WTC11 (cell line): ENCODE data around the gene CCDC137. TPM values are rescaled to one million over a fixed set of nuclear protein-coding genes. Genes with fewer than 3 reads are reported as not detected.
A peak's percentile ranks its signal among the peaks of the same experiment; 100 is the strongest.

Source experiments
- ATAC-seq: fragments of 200-7000 bp; cut with Tn5 transposase; 2 replicates; pipeline ENCODE4 v1.10.0; 2021; ENCODE audit warnings: mild to moderate bottlenecking, moderate library complexity
- CTCF ChIA-PET: fragments of 300-600 bp; sonication (Branson Sonifier 250); formaldehyde crosslinking; loops from one replicate; lab custom pipeline; 2021; ENCODE audit warnings: antibody characterized with exemption; lab: Charles Lee
- POLR2A ChIA-PET: fragments of 350-600 bp; sonication (Branson Sonifier 250); formaldehyde crosslinking; loops from one replicate; lab custom pipeline; 2021; ENCODE audit warnings: antibody characterized with exemption; lab: Charles Lee
- DNase-seq: peaks from one replicate; pipeline ENCODE4 v3.0.0; 2021; ENCODE audit warnings: low spot score
- H3K27ac Mint-ChIP-seq: 2 replicates; pipeline ENCODE4 v1.8.0; 2021; ENCODE audit warnings: mixed read lengths
- H3K27me3 Mint-ChIP-seq: 2 replicates; pipeline ENCODE4 v1.8.0; 2021; ENCODE audit warnings: low read depth, mild to moderate bottlenecking, moderate library complexity, mixed read lengths
- H3K36me3 Mint-ChIP-seq: 2 replicates; pipeline ENCODE4 v1.8.0; 2021; ENCODE audit warnings: mixed read lengths
- H3K4me1 Mint-ChIP-seq: 2 replicates; pipeline ENCODE4 v1.8.0; 2022; ENCODE audit warnings: mixed read lengths
- H3K4me3 Mint-ChIP-seq: 2 replicates; pipeline ENCODE4 v1.8.0; 2021; ENCODE audit warnings: mild to moderate bottlenecking, moderate library complexity, mixed read lengths
- H3K9me3 Mint-ChIP-seq: 2 replicates; pipeline ENCODE4 v1.8.0; 2021; ENCODE audit warnings: mixed read lengths
- FOXJ3 ChIP-seq: sonication (generic); formaldehyde crosslinking; IDR thresholded peaks from 2 replicates; pipeline ENCODE4 v1.9.0; 2021; ENCODE audit warnings: missing genetic modification reagents, mild to moderate bottlenecking, borderline replicate concordance
- HMGA2 ChIP-seq: fragments of 250-450 bp; sonication (Bioruptor Pico); IDR thresholded peaks from 2 replicates; pipeline ENCODE4 v1.4.0; 2021; ENCODE audit warnings: mild to moderate bottlenecking, moderate library complexity
- KAT7 ChIP-seq: sonication (generic); formaldehyde crosslinking; IDR thresholded peaks from 2 replicates; pipeline ENCODE4 v1.8.1; 2023; ENCODE audit warnings: missing genetic modification reagents, mild to moderate bottlenecking, borderline replicate concordance
- MYBL2 ChIP-seq: sonication (generic); formaldehyde crosslinking; IDR thresholded peaks from 2 replicates; pipeline ENCODE4 v1.8.1; 2023; ENCODE audit warnings: mild to moderate bottlenecking, moderate library complexity, missing genetic modification reagents
- NFATC4 ChIP-seq: fragments of 250-450 bp; sonication (Bioruptor Pico); IDR thresholded peaks from 2 replicates; pipeline ENCODE4 v1.9.0; 2021; ENCODE audit warnings: mild to moderate bottlenecking
- NFYB ChIP-seq: sonication (generic); formaldehyde crosslinking; conservative IDR thresholded peaks from 2 replicates; pipeline ENCODE4 v1.8.0; 2022; ENCODE audit warnings: low read depth, missing genetic modification reagents
- OVOL2 ChIP-seq: fragments of 250-450 bp; sonication (Bioruptor Pico); IDR thresholded peaks from 2 replicates; pipeline ENCODE4 v1.9.0; 2021; ENCODE audit warnings: mild to moderate bottlenecking, borderline replicate concordance
- RELA ChIP-seq: sonication (generic); formaldehyde crosslinking; IDR thresholded peaks from 2 replicates; pipeline ENCODE4 v1.8.1; 2022; ENCODE audit warnings: missing genetic modification reagents, mild to moderate bottlenecking, borderline replicate concordance
- SMAD3 ChIP-seq: sonication (generic); formaldehyde crosslinking; IDR thresholded peaks from 2 replicates; pipeline ENCODE4 v1.8.0; 2022; ENCODE audit warnings: missing genetic modification reagents, mild to moderate bottlenecking, borderline replicate concordance
- SOX15 ChIP-seq: fragments of 250-450 bp; sonication (Bioruptor Pico); IDR thresholded peaks from 2 replicates; pipeline ENCODE4 v1.9.0; 2021; ENCODE audit warnings: mild to moderate bottlenecking
- SP1 ChIP-seq: sonication (generic); formaldehyde crosslinking; conservative IDR thresholded peaks from 2 replicates; pipeline ENCODE4 v1.8.1; 2022; ENCODE audit warnings: missing genetic modification reagents
- TEAD1 ChIP-seq: sonication (generic); formaldehyde crosslinking; IDR thresholded peaks from 2 replicates; pipeline ENCODE4 v1.8.0; 2022; ENCODE audit warnings: mild to moderate bottlenecking, missing genetic modification reagents
- TP53 ChIP-seq: sonication (generic); formaldehyde crosslinking; IDR thresholded peaks from 2 replicates; pipeline ENCODE4 v1.8.1; 2023; ENCODE audit warnings: mild to moderate bottlenecking, missing genetic modification reagents
- ZBTB21 ChIP-seq: sonication (generic); formaldehyde crosslinking; IDR thresholded peaks from 2 replicates; pipeline ENCODE4 v1.8.1; 2023; ENCODE audit warnings: mild to moderate bottlenecking, missing genetic modification reagents, borderline replicate concordance
- ZNF121 ChIP-seq: sonication (generic); formaldehyde crosslinking; IDR thresholded peaks from 2 replicates; pipeline ENCODE4 v1.8.0; 2023; ENCODE audit warnings: missing genetic modification reagents
- ZNF396 ChIP-seq: fragments of 250-450 bp; sonication (Bioruptor Pico); IDR thresholded peaks from 2 replicates; pipeline ENCODE4 v1.8.0; 2021; ENCODE audit warnings: mild to moderate bottlenecking, moderate library complexity, borderline replicate concordance
- total RNA-seq: library from RNA; stranded (reverse); gene quantifications from 3 replicates; pipeline ENCODE4 v1.2.3, GENCODE V29; 2021
- TF ChIP-seq, protein P1 (sequence below): sonication (generic); formaldehyde crosslinking; IDR thresholded peaks from 2 replicates; pipeline ENCODE4 v1.8.0; 2023; ENCODE audit warnings: missing genetic modification reagents
- TF ChIP-seq, protein P2 (sequence below): sonication (generic); formaldehyde crosslinking; IDR thresholded peaks from 2 replicates; pipeline ENCODE4 v1.8.1; 2023; ENCODE audit warnings: mild to moderate bottlenecking, moderate library complexity, missing genetic modification reagents
- TF ChIP-seq, protein P3 (sequence below): fragments of 250-450 bp; sonication (Bioruptor Pico); conservative IDR thresholded peaks from 2 replicates; pipeline ENCODE4 v1.9.0; 2021; ENCODE audit warnings: mild to moderate bottlenecking
- TF ChIP-seq, protein P4 (sequence below): sonication (generic); formaldehyde crosslinking; IDR thresholded peaks from 2 replicates; pipeline ENCODE4 v1.8.0; 2022; ENCODE audit warnings: missing genetic modification reagents
- TF ChIP-seq, protein P5 (sequence below): sonication (generic); formaldehyde crosslinking; IDR thresholded peaks from 2 replicates; pipeline ENCODE4 v1.8.1; 2022; ENCODE audit warnings: low read depth, missing genetic modification reagents, borderline replicate concordance

The CCDC137 gene
- total RNA-seq, 1 experiment from 2014 or later, result 36.8 TPM

DNA sequence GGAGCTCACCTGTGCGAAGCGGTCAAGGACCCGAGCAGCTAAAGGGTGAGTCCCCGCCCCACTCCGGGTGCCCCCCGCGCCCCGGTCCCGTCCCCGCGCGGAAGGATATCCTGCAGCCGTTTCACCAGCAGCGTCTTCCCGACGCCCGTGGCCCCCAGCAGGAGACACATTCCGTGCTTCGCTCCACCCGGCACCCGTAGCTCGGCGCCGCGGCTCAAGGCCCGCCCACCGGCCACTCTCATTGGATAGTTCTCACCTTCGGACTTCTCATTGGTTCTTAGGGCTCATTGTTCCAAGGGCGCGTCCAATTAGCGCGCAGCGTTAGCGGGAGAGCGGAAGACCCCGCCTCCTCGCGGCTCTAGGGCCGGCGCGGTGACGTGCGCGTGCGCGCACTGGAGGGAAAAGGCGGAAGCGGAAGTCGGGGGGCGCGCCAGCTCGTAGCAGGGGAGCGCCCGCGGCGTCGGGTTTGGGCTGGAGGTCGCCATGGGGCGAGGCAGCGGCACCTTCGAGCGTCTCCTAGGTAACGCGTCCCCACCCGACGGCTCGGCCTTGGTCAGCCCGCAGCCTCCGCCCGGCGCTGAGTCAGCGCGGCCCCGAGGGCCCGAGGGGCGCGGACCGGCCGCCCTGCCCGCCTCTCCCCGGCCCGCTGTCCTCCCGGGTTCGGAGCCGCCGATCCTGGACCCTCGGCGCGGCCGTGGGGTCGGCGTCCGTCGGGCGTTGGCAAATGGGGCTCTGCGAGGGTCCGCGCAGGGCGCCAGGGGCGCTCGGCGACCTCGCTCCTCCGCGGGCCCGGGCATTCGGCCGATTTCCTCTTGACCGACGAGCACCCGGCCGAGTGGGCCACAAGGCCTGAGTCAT is 17.3 kb downstream of the CCDC137 start, which contains the start of the genes ARL16 and HGS (continued):
- TF ChIP-seq TEAD1, result peak; percentile 71; the same call in 1 of the 2 replicates
- TF ChIP-seq NFYB, result peak; percentile 94
- TF ChIP-seq FOXJ3 (CRISPR knock-in tag), result no peak
- TF ChIP-seq, protein P1, sequence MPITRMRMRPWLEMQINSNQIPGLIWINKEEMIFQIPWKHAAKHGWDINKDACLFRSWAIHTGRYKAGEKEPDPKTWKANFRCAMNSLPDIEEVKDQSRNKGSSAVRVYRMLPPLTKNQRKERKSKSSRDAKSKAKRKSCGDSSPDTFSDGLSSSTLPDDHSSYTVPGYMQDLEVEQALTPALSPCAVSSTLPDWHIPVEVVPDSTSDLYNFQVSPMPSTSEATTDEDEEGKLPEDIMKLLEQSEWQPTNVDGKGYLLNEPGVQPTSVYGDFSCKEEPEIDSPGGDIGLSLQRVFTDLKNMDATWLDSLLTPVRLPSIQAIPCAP (CRISPR knock-in tag), result no peak
- TF ChIP-seq NFATC4 (CRISPR knock-in tag), result no peak

DNA sequence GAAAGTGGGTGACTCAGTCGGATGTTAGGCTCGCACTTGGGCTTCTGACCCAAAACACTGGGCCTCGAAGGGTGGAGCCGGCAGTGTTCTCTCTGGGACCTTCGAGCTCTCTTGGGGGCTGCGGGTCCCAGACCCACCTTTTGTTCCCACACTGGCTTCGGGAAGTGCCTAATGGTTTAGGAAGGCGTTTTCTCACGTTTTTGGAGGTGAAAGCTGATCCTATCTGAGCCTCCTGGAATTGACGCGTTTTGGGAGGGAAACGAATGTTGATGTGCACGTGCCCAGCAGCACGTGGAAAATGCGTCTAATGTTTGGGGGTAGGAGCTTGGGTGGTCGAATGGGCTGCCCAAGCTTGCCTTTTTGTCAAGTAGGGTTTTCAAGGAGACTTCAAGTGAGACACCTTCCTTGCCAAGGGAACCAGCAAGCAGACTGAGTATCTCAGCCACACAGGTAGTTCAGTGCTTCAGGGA is 17.9 kb downstream of the CCDC137 start:
- CTCF ChIA-PET, result interaction anchor here (1.1 to 2.7 kb wide), 6 partner anchors 9 to 185 kb away, joined by 3 to 15 read pairs (median 6); partner anchors contain the start of gene MRPL12

DNA sequence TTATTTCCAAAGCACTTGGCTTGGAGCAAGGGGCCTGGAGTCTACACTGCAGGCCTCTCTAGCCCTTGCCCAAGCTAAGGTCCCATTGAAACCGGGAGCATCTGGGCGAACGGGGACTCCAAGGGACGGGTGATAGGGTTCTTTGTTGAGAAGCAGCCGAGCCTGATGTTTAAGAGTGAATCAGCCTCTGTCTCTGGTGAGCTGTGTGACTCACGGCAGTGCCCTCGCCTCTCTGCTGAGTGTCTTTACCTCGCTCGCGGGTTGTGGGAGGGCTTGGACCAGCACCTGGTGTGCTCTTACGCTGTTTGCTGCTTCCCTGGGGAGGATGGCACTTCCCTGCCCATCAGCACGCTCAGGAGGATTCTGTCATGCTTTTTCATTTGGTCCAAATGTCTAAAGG is 18.6 kb downstream of the CCDC137 start:
- no peak for DNase-seq
- Mint-ChIP-seq H3K4me3 (peak overlapping the region; percentile 82), H3K9me3 (no peaks in the 10 kb centered on the region), H3K36me3 (peaks cover 31% of the 10 kb centered on the region), H3K27ac (peak overlapping the region; percentile 27; the same call in 1 of the 2 replicates), H3K4me1 (peaks cover 12% of the 10 kb centered on the region), H3K27me3 (no peaks in the 10 kb centered on the region; the same call in 1 of the 2 replicates)
- ChIA-PET CTCF (interaction anchor here (1.0 to 2.7 kb wide), 4 partner anchors 9 to 184 kb away, joined by 5 to 9 read pairs (median 6); partner anchors contain the start of gene MRPL12), POLR2A (no interaction called here)
- ATAC-seq, result no peak
- TF ChIP-seq, protein P2, sequence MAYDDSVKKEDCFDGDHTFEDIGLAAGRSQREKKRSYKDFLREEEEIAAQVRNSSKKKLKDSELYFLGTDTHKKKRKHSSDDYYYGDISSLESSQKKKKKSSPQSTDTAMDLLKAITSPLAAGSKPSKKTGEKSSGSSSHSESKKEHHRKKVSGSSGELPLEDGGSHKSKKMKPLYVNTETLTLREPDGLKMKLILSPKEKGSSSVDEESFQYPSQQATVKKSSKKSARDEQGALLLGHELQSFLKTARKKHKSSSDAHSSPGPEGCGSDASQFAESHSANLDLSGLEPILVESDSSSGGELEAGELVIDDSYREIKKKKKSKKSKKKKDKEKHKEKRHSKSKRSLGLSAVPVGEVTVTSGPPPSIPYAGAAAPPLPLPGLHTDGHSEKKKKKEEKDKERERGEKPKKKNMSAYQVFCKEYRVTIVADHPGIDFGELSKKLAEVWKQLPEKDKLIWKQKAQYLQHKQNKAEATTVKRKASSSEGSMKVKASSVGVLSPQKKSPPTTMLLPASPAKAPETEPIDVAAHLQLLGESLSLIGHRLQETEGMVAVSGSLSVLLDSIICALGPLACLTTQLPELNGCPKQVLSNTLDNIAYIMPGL (CRISPR knock-in tag), result no peak
- TF ChIP-seq KAT7 (CRISPR knock-in tag), result no peak
- no peak for TF ChIP-seq OVOL2 (CRISPR knock-in tag)
- TF ChIP-seq, protein P1 (CRISPR knock-in tag), result no peak
- TF ChIP-seq, protein P3, sequence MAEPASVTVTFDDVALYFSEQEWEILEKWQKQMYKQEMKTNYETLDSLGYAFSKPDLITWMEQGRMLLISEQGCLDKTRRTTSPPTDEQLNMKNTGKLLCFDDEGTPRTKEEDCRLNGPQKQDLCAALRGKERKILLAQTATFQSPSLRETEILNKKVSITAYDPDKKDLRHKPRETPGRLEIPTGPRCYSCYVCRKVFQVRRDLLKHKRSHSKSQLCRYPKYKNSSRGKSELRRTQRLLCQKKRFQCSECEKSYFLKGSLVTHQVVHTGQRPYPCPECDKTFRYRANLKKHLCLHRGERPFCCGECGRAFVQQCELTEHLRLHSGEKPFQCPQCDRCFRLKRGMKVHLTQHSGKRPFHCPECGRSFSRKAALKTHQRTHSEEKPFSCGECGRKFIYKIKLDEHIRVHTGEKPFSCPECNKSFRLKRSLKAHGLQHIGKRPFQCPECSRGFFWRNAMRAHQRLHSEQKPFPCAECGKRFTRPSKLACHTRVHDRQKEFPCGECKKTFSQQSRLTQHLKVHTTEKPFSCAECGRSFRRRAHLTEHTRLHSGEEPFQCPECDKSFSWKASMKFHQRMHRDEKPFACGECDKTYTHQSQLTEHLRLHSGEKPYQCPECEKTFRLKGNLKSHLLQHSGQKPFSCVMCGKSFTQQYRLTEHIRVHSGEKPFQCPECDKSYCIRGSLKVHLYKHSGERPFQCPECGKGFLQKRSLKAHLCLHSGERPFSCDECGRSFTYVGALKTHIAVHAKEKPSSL (CRISPR knock-in tag), result no peak
- TF ChIP-seq, protein P4, sequence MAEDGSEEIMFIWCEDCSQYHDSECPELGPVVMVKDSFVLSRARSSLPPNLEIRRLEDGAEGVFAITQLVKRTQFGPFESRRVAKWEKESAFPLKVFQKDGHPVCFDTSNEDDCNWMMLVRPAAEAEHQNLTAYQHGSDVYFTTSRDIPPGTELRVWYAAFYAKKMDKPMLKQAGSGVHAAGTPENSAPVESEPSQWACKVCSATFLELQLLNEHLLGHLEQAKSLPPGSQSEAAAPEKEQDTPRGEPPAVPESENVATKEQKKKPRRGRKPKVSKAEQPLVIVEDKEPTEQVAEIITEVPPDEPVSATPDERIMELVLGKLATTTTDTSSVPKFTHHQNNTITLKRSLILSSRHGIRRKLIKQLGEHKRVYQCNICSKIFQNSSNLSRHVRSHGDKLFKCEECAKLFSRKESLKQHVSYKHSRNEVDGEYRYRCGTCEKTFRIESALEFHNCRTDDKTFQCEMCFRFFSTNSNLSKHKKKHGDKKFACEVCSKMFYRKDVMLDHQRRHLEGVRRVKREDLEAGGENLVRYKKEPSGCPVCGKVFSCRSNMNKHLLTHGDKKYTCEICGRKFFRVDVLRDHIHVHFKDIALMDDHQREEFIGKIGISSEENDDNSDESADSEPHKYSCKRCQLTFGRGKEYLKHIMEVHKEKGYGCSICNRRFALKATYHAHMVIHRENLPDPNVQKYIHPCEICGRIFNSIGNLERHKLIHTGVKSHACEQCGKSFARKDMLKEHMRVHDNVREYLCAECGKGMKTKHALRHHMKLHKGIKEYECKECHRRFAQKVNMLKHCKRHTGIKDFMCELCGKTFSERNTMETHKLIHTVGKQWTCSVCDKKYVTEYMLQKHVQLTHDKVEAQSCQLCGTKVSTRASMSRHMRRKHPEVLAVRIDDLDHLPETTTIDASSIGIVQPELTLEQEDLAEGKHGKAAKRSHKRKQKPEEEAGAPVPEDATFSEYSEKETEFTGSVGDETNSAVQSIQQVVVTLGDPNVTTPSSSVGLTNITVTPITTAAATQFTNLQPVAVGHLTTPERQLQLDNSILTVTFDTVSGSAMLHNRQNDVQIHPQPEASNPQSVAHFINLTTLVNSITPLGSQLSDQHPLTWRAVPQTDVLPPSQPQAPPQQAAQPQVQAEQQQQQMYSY (CRISPR knock-in tag), result no peak
- TF ChIP-seq TP53 (CRISPR knock-in tag), result no peak
- no peak for TF ChIP-seq MYBL2 (CRISPR knock-in tag)
- no peak for TF ChIP-seq TEAD1

More for the DNA sequence above, 17.9 kb downstream of the CCDC137 start:
- TF ChIP-seq SMAD3 (CRISPR knock-in tag) (0 out of 2 replicates have a peak, but pooled peaks have one; percentile 50), SOX15 (CRISPR knock-in tag) (no peak), HMGA2 (CRISPR knock-in tag) (no peak), ZNF121 (CRISPR knock-in tag) (no peak), RELA (CRISPR knock-in tag) (0 out of 2 replicates have a peak, but pooled peaks have one; percentile 5), SP1 (CRISPR knock-in tag) (no peak), ZNF396 (CRISPR knock-in tag) (no peak), ZBTB21 (no peak)
- TF ChIP-seq, protein P5, sequence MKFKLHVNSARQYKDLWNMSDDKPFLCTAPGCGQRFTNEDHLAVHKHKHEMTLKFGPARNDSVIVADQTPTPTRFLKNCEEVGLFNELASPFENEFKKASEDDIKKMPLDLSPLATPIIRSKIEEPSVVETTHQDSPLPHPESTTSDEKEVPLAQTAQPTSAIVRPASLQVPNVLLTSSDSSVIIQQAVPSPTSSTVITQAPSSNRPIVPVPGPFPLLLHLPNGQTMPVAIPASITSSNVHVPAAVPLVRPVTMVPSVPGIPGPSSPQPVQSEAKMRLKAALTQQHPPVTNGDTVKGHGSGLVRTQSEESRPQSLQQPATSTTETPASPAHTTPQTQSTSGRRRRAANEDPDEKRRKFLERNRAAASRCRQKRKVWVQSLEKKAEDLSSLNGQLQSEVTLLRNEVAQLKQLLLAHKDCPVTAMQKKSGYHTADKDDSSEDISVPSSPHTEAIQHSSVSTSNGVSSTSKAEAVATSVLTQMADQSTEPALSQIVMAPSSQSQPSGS (CRISPR knock-in tag), result no peak
- POLR2A ChIA-PET, result interaction anchor here (1.2 kb wide), 1 partner anchor 19 kb away, joined by 3 read pairs; no protein-coding TSS in a partner anchor
- H3K4me3 Mint-ChIP-seq, result peak overlapping the region; percentile 82
- no peak for DNase-seq
- ATAC-seq, result no peak
- peak overlapping the region; percentile 84 for H3K27ac Mint-ChIP-seq
- no peaks in the 10 kb centered on the region for H3K9me3 Mint-ChIP-seq
- peaks cover 12% of the 10 kb centered on the region for H3K4me1 Mint-ChIP-seq
- no peaks in the 10 kb centered on the region; the same call in 1 of the 2 replicates for H3K27me3 Mint-ChIP-seq
- H3K36me3 Mint-ChIP-seq, result peaks cover 25% of the 10 kb centered on the region
